ENCODE measurements around the gene LIN28A. TPM values are rescaled to one million over a fixed set of nuclear protein-coding genes. Genes with fewer than 3 reads are reported as not detected.

Gene LIN28A
- total and polyA plus RNA-seq, 8 donors = 1.2 TPM; not detected in 7

- Histone ChIP-seq H3K9me3 (no peaks in the 10 kb centered on the region), H3K36me3 (peaks cover 0 to 6% (median 0%) of the 10 kb centered on the region in 3 donors), H3K27ac (peak within 1 kb of the TSS; percentile 39 to 66 (median 45)), H3K4me3 (peak within 1 kb of the TSS; percentile 33 to 67 (median 46)), H3K27me3 (no peaks in the 10 kb centered on the region), H3K4me1 (peaks cover 3 to 17% (median 9%) of the 10 kb centered on the region in 3 donors)
- 0 to 1% methylated on average over 45 of the region's 45 CpGs for WGBS, 2 donors
- DNase-seq = peak; percentile 97 to 99 (median 98)
- intact Hi-C loops (cut with DNase I) = no loop called here
- FAIRE-seq = peak; percentile 60
- no peak for TF ChIP-seq CTCF (IDR thresholded peaks at IDR 0.05)
- ATAC-seq = peak; percentile 98 to 99 (median 99)
Measured at GRCh38 chr1:26431979-26432695, 21.5 kb downstream of the LIN28A start, which contains the start of gene DHDDS. TSS of gene DHDDS (plus strand) at chr1:26432321. CDS start at chr1:26432946, 625 bp downstream.

GRCh38 chr1:26432793-26433192 lies 22.2 kb downstream of the LIN28A start:
- H3K4me3 ChIP-seq = peak overlapping the region; percentile 33 to 67 (median 46)
- 13 to 21% methylated on average over 3 of the region's 3 CpGs for WGBS, 2 donors
- peaks cover 0 to 6% (median 0%) of the 10 kb centered on the region in 3 donors for H3K36me3 ChIP-seq
- FAIRE-seq (no peak), ATAC-seq (no peak), DNase-seq (no peak)
- H3K27me3 ChIP-seq = no peaks in the 10 kb centered on the region
- peak overlapping the region; percentile 39 to 66 (median 45) for H3K27ac ChIP-seq
- TF ChIP-seq CTCF (IDR thresholded peaks at IDR 0.05) = no peak
- no peaks in the 10 kb centered on the region for H3K9me3 ChIP-seq
- intact Hi-C loops (cut with DNase I) = no loop called here
- H3K4me1 ChIP-seq = peaks cover 3 to 17% (median 9%) of the 10 kb centered on the region in 3 donors

- no peak overlapping the region for H3K27ac ChIP-seq
- intact Hi-C loops (cut with DNase I) = no loop called here
- TF ChIP-seq CTCF (IDR thresholded peaks at IDR 0.05) = no peak
- peaks cover 3 to 17% (median 9%) of the 10 kb centered on the region in 3 donors for H3K4me1 ChIP-seq
- no peak for ATAC-seq
- no peaks in the 10 kb centered on the region for H3K27me3 ChIP-seq
- DNase-seq = no peak
- H3K4me3 ChIP-seq = no peak overlapping the region
- FAIRE-seq = no peak
- H3K9me3 ChIP-seq = no peaks in the 10 kb centered on the region
- H3K36me3 ChIP-seq = peaks cover 4 to 18% (median 8%) of the 10 kb centered on the region in 3 donors
Measured at GRCh38 chr1:26434161-26434752, 23.6 kb downstream of the LIN28A start.

GRCh38 chr1:26438041-26438440 lies 27.4 kb downstream of the LIN28A start:
- ATAC-seq (no peak), FAIRE-seq (no peak), DNase-seq (no peak)
- no peak overlapping the region for H3K4me3 ChIP-seq
- peaks cover 4 to 50% (median 8%) of the 10 kb centered on the region in 3 donors for H3K36me3 ChIP-seq
- no peak for TF ChIP-seq CTCF (IDR thresholded peaks at IDR 0.05)
- peaks cover under 1 to 15% (median 7%) of the 10 kb centered on the region in 3 donors for H3K4me1 ChIP-seq
- WGBS, 2 donors = 98% methylated on average over 6 of the region's 6 CpGs
- intact Hi-C loops (cut with DNase I) = no loop called here
- no peaks in the 10 kb centered on the region for H3K9me3 ChIP-seq
- H3K27me3 ChIP-seq = no peaks in the 10 kb centered on the region
- no peak overlapping the region for H3K27ac ChIP-seq

- Histone ChIP-seq H3K27me3 (no peaks in the 10 kb centered on the region), H3K4me3 (no peak overlapping the region), H3K9me3 (no peaks in the 10 kb centered on the region), H3K27ac (no peak overlapping the region), H3K36me3 (peaks cover 4 to 70% (median 8%) of the 10 kb centered on the region in 3 donors), H3K4me1 (no peaks in the 10 kb centered on the region)
- 97 to 98% methylated on average over 2 of the region's 2 CpGs for WGBS, 2 donors
- no peak for DNase-seq
- intact Hi-C loops (cut with DNase I) = no loop called here
- FAIRE-seq = no peak
- ATAC-seq = no peak
- no peak for TF ChIP-seq CTCF (IDR thresholded peaks at IDR 0.05)
Measured at GRCh38 chr1:26440259-26440658, 29.6 kb downstream of the LIN28A start.

All from pancreas (tissue), 10 donors.